GM23248 (cell line): Measurements from ENCODE around the gene ADGB.

Experiments used
- EZH2 ChIP-seq: fragments of 200-600 bp; sonication (generic); IDR thresholded peaks from 2 replicates; pipeline ENCODE4 v1.6.1; 2018; ENCODE audit warnings: antibody characterized with exemption, mild to moderate bottlenecking; ENCODE audit not compliant: insufficient read depth, poor library complexity, severe bottlenecking
- EZH2phosphoT487 ChIP-seq: fragments of 200-600 bp; sonication (generic); IDR thresholded peaks from 2 replicates; pipeline ENCODE4 v1.6.1; 2018; ENCODE audit warnings: antibody characterized with exemption, moderate library complexity, mild to moderate bottlenecking, low read depth; ENCODE audit not compliant: insufficient read depth

DNA sequence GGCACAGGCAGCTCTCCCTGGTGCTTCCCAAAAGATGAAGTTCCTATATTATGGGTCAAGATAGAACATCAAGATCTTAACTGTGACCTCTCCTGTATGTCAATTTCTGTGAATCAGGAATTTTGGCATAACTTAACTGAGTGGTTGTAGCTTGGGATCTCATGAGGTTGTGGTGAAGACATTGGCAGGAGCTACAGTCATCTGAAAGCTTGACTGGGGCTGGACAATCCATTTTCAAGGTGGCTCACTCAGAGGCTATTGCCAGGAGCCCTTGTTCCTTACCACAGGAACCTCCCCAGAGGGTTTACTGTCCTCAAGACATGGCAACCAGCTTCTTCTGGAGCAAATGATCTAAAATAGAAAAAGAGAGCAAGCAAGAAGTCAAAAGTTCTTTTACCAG is 252.2 kb downstream of the ADGB start:
- no peak for TF ChIP-seq EZH2
- TF ChIP-seq EZH2phosphoT487: no peak
